ENCODE results near the gene PTPRR. TPM values are rescaled to one million over a fixed set of nuclear protein-coding genes. Genes with fewer than 3 reads are reported as not detected.

Gene PTPRR
- total and polyA plus RNA-seq, 2 donors (not counting 1 experiment from before 2014, with no cell fraction given), result not detected

GRCh38 chr12:70739756-70740155, 180.8 kb downstream of the PTPRR start:
- 94% methylated on average over 2 of the region's 2 CpGs for WGBS (ENCODE audit: insufficient coverage)
- peaks cover 0 to 4% (median 0%) of the 10 kb centered on the region in 4 experiments for H3K27me3 ChIP-seq (replicated peaks in 1 of 4; ENCODE audit: control extremely low read depth in 1 of 4, control insufficient read depth in 3 of 4, insufficient read depth in 4 of 4, low read length in 3 of 4)
- H3K9ac ChIP-seq (ENCODE audit: low read length), result no peak overlapping the region
- no peak overlapping the region for H3K4me3 ChIP-seq (ENCODE audit: control extremely low read depth in 1 of 5, extremely low read depth in 1 of 5, insufficient read depth in 1 of 5, low read depth in 2 of 5, low read length in 4 of 5)
- Mint-ChIP-seq H3K4me3 (no peak overlapping the region), H3K27ac (no peak overlapping the region), H3K9me3 (ENCODE audit: insufficient read depth) (no peaks in the 10 kb centered on the region), H3K4me1 (no peaks in the 10 kb centered on the region), H3K27me3 (peaks cover 13% of the 10 kb centered on the region)
- H3K9me3 ChIP-seq (ENCODE audit: control extremely low read depth in 1 of 3, control insufficient read depth in 2 of 3, insufficient read depth in 1 of 3, low read length in 2 of 3), result no peaks in the 10 kb centered on the region
- POLR2A ChIA-PET, result no interaction called here
- H3K4me2 ChIP-seq (replicated peaks; ENCODE audit: low read depth, low read length, poor library complexity, severe bottlenecking), result no peak overlapping the region
- TF ChIP-seq EZH2 (IDR thresholded peaks at IDR 0.05; ENCODE audit: borderline replicate concordance, insufficient read depth, low read depth, low read length, poor library complexity, severe bottlenecking), result no peak
- TF ChIP-seq, protein P1, sequence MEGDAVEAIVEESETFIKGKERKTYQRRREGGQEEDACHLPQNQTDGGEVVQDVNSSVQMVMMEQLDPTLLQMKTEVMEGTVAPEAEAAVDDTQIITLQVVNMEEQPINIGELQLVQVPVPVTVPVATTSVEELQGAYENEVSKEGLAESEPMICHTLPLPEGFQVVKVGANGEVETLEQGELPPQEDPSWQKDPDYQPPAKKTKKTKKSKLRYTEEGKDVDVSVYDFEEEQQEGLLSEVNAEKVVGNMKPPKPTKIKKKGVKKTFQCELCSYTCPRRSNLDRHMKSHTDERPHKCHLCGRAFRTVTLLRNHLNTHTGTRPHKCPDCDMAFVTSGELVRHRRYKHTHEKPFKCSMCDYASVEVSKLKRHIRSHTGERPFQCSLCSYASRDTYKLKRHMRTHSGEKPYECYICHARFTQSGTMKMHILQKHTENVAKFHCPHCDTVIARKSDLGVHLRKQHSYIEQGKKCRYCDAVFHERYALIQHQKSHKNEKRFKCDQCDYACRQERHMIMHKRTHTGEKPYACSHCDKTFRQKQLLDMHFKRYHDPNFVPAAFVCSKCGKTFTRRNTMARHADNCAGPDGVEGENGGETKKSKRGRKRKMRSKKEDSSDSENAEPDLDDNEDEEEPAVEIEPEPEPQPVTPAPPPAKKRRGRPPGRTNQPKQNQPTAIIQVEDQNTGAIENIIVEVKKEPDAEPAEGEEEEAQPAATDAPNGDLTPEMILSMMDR (IDR thresholded peaks at IDR 0.05), result no peak
- intact Hi-C loops (cut with micrococcal nuclease), result no loop called here
- H3K36me3 ChIP-seq (replicated peaks in 1 of 2; ENCODE audit: control extremely low read depth in 1 of 2, control insufficient read depth in 1 of 2, extremely low read depth in 1 of 2, insufficient read depth in 2 of 2, low read length in 1 of 2), result no peaks in the 10 kb centered on the region
- no peak for DNase-seq
- no peak for ATAC-seq (ENCODE audit: low read depth)
- H3K4me1 ChIP-seq (ENCODE audit: control insufficient read depth in 2 of 2, insufficient read depth in 2 of 2, low read length in 2 of 2), result no peaks in the 10 kb centered on the region
- H3K79me2 ChIP-seq (ENCODE audit: control insufficient read depth, insufficient read depth, low read length), result no peaks in the 10 kb centered on the region
- H4K20me1 ChIP-seq (ENCODE audit: control insufficient read depth, insufficient read depth, low read length, poor library complexity, severe bottlenecking), result no peaks in the 10 kb centered on the region
- CTCF ChIA-PET, result no interaction called here
- no peak overlapping the region for H2AFZ ChIP-seq (ENCODE audit: insufficient read depth, low read depth, low read length, poor library complexity, severe bottlenecking)
- H3K27ac ChIP-seq (ENCODE audit: low read length in 2 of 2), result no peak overlapping the region

DNA sequence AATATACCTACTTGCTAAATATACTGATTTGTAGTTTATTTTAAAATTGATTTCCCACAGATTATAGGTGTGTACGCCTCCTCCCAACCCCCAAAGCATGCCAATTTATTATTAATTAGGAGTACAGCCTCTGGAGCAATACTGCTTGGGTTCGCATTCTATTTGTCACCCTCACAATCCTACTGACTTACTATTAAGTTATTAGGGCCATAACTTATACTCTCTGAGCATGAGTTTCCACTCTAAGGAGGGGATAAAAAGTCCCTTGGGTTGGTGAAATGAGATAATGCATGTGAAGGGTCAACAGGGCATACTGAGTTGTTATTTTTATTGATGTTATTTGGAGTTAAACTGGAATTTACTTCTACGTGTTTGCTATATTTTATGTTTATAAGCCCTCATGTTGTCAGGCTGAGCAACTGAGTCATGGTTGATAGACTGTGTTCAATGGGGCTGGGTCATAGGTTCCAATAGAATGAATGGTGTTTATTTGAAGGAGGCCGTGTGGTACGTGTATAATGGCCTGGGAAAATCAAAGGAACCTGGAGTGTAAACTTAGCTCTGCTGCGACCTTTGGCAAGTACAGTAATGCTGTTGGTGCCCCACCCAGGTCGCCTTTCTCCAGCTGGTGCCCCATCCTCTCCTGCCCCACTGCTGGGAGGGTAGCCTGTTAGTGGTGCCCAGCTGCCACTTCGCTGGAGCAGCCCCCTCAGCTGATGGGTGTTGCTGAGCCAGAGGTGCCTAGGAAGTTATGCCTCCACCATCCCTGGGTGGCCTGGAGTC, 184.0 kb downstream of the PTPRR start:
- intact Hi-C loops (cut with micrococcal nuclease), result no loop called here
- no peak overlapping the region for H3K4me2 ChIP-seq (replicated peaks; ENCODE audit: low read depth, low read length, poor library complexity, severe bottlenecking)

More for the DNA sequence above, 184.0 kb downstream of the PTPRR start:
- TF ChIP-seq, protein P1 (IDR thresholded peaks at IDR 0.05), result no peak
- TF ChIP-seq EZH2 (IDR thresholded peaks at IDR 0.05; ENCODE audit: borderline replicate concordance, insufficient read depth, low read depth, low read length, poor library complexity, severe bottlenecking), result no peak
- H3K27ac Mint-ChIP-seq, result no peak overlapping the region
- no peaks in the 10 kb centered on the region for H3K4me1 Mint-ChIP-seq
- no peak overlapping the region for H3K27ac ChIP-seq (ENCODE audit: low read length in 2 of 2)
- no peak overlapping the region for H3K4me3 ChIP-seq (ENCODE audit: control extremely low read depth in 1 of 5, extremely low read depth in 1 of 5, insufficient read depth in 1 of 5, low read depth in 2 of 5, low read length in 4 of 5)
- H3K27me3 ChIP-seq (replicated peaks in 1 of 4; ENCODE audit: control extremely low read depth in 1 of 4, control insufficient read depth in 3 of 4, insufficient read depth in 4 of 4, low read length in 3 of 4), result peaks cover 0 to 2% (median 0%) of the 10 kb centered on the region in 4 experiments
- WGBS (ENCODE audit: insufficient coverage), result 100% methylated on average over 2 of the region's 8 CpGs
- no peaks in the 10 kb centered on the region for H3K36me3 ChIP-seq (replicated peaks in 1 of 2; ENCODE audit: control extremely low read depth in 1 of 2, control insufficient read depth in 1 of 2, extremely low read depth in 1 of 2, insufficient read depth in 2 of 2, low read length in 1 of 2)
- H3K27me3 Mint-ChIP-seq, result peaks cover 11% of the 10 kb centered on the region
- H3K79me2 ChIP-seq (ENCODE audit: control insufficient read depth, insufficient read depth, low read length), result no peaks in the 10 kb centered on the region
- H3K9ac ChIP-seq (ENCODE audit: low read length), result no peak overlapping the region
- no peaks in the 10 kb centered on the region for H3K9me3 Mint-ChIP-seq (ENCODE audit: insufficient read depth)
- no peak overlapping the region for H3K4me3 Mint-ChIP-seq
- ChIA-PET POLR2A (no interaction called here), CTCF (no interaction called here)
- no peaks in the 10 kb centered on the region for H4K20me1 ChIP-seq (ENCODE audit: control insufficient read depth, insufficient read depth, low read length, poor library complexity, severe bottlenecking)
- no peak for ATAC-seq (ENCODE audit: low read depth)
- H3K9me3 ChIP-seq (ENCODE audit: control extremely low read depth in 1 of 3, control insufficient read depth in 2 of 3, insufficient read depth in 1 of 3, low read length in 2 of 3), result no peaks in the 10 kb centered on the region
- H2AFZ ChIP-seq (ENCODE audit: insufficient read depth, low read depth, low read length, poor library complexity, severe bottlenecking), result no peak overlapping the region
- H3K4me1 ChIP-seq (ENCODE audit: control insufficient read depth in 2 of 2, insufficient read depth in 2 of 2, low read length in 2 of 2), result no peaks in the 10 kb centered on the region
- no peak for DNase-seq

Data from B cell (primary cell).